H1 (cell line): ENCODE measurements around the gene KDM2A.

Experiments
- BCL11A ChIP-seq, 2 experiments: IDR thresholded peaks; one replicate each; pipeline ENCODE4 v1.6.1; 2011; ENCODE audit warnings: low read depth in 2 of 2, low read length in 2 of 2, mild to moderate bottlenecking in 2 of 2
- EGR1 ChIP-seq: IDR thresholded peaks from 2 replicates; pipeline ENCODE4 v1.6.1; 2011; ENCODE audit warnings: low read depth, low read length, borderline replicate concordance
- EP300 ChIP-seq, 2 experiments: IDR thresholded peaks; 1 replicate in 1 of 2; 2 replicates in 1 of 2; pipeline ENCODE4 v1.6.1; 2011 to 2012; ENCODE audit warnings: low read depth in 2 of 2, low read length in 2 of 2, mild to moderate bottlenecking in 2 of 2, borderline replicate concordance in 1 of 2, inconsistent platforms in 1 of 2, moderate library complexity in 1 of 2
- MAFK ChIP-seq: IDR thresholded peaks from 2 replicates; pipeline ENCODE4 v1.6.1; 2012; ENCODE audit warnings: low read depth, mild to moderate bottlenecking, improper control_type of control experiment, low read length
- POLR2A ChIP-seq, 2 experiments: IDR thresholded peaks; 1 replicate in 1 of 2; 2 replicates in 1 of 2; pipeline ENCODE4 v1.6.1; 2011; ENCODE audit warnings: low read depth in 2 of 2, low read length in 2 of 2, mild to moderate bottlenecking in 2 of 2; ENCODE audit errors: control extremely low read depth in 1 of 2
- POLR2AphosphoS5 ChIP-seq: IDR thresholded peaks from 2 replicates; pipeline ENCODE4 v1.6.1; 2011; ENCODE audit warnings: low read depth, low read length
- SRF ChIP-seq: IDR thresholded peaks from 2 replicates; pipeline ENCODE4 v1.6.1; 2011; ENCODE audit warnings: mild to moderate bottlenecking, low read depth, low read length, moderate library complexity
- TCF12 ChIP-seq: IDR thresholded peaks from 2 replicates; pipeline ENCODE4 v1.6.1; 2011; ENCODE audit warnings: low read depth, mild to moderate bottlenecking, low read length
- TF ChIP-seq, protein P1 (sequence below), 3 experiments: IDR thresholded peaks; 1 replicate in 2 of 3; 2 replicates in 1 of 3; pipeline versions ENCODE4 v1.5.1 to v1.6.1; 2011; ENCODE audit warnings: low read length in 3 of 3, mild to moderate bottlenecking in 3 of 3, inconsistent platforms in 2 of 3, low read depth in 1 of 3, moderate library complexity in 1 of 3; ENCODE audit not compliant: insufficient read depth in 1 of 3; ENCODE audit errors: control extremely low read depth in 1 of 3
- TF ChIP-seq, protein P2 (sequence below): IDR thresholded peaks from 2 replicates; pipeline ENCODE4 v1.6.1; 2012; ENCODE audit warnings: inconsistent platforms
- TF ChIP-seq, protein P3 (sequence below): IDR thresholded peaks from 2 replicates; pipeline ENCODE4 v1.6.1; 2012; ENCODE audit warnings: low read length, inconsistent platforms

DNA sequence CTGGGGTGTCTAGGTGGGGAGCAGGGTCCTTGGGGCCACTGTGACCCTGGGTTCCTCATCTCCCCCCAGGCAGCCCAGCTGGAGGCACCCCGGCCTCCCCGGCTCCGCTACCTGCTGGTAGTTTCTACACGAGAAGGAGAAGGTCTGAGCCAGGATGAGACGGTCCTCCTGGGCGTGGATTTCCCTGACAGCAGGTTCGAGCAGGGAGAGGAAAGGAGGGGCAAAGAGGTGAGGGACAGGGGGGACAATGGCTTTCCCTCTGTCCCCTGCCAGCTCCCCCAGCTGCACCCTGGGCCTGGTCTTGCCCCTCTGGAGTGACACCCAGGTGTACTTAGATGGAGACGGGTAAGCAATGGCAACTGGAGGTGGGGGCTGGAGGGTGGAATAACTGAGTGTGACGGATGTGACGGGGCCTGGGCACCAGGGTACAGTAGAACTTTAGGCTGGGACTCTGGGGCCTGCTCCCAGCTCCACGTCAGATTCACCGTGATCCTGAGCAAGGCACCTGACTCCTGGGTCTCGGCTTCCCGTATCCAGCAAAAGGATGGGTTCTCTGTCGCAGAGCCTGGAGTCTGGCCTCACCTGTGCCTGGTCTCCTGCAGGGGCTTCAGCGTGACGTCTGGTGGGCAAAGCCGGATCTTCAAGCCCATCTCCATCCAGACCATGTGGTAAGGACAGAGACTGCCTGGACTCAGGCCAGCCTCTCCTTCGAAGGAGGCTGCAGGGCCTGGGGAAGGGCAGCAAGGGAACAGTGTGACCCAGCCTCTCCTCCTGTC is 187.9 kb downstream of the KDM2A start:
- TF ChIP-seq, protein P1, sequence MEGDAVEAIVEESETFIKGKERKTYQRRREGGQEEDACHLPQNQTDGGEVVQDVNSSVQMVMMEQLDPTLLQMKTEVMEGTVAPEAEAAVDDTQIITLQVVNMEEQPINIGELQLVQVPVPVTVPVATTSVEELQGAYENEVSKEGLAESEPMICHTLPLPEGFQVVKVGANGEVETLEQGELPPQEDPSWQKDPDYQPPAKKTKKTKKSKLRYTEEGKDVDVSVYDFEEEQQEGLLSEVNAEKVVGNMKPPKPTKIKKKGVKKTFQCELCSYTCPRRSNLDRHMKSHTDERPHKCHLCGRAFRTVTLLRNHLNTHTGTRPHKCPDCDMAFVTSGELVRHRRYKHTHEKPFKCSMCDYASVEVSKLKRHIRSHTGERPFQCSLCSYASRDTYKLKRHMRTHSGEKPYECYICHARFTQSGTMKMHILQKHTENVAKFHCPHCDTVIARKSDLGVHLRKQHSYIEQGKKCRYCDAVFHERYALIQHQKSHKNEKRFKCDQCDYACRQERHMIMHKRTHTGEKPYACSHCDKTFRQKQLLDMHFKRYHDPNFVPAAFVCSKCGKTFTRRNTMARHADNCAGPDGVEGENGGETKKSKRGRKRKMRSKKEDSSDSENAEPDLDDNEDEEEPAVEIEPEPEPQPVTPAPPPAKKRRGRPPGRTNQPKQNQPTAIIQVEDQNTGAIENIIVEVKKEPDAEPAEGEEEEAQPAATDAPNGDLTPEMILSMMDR (IDR thresholded peaks at IDR 0.05; ENCODE audit: control extremely low read depth in 1 of 3, insufficient read depth in 1 of 3, low read depth in 1 of 3, low read length in 3 of 3), result no peak
- TF ChIP-seq BCL11A (IDR thresholded peaks at IDR 0.05; ENCODE audit: low read depth in 2 of 2, low read length in 2 of 2) (no peak), EGR1 (no peak), POLR2A (IDR thresholded peaks at IDR 0.05; ENCODE audit: control extremely low read depth in 1 of 2, low read depth in 2 of 2, low read length in 2 of 2) (no peak), MAFK (no peak), TCF12 (no peak), POLR2AphosphoS5 (no peak), SRF (no peak), EP300 (IDR thresholded peaks at IDR 0.05; ENCODE audit: borderline replicate concordance in 1 of 2, low read depth in 2 of 2, low read length in 2 of 2) (no peak)
- TF ChIP-seq, protein P2, sequence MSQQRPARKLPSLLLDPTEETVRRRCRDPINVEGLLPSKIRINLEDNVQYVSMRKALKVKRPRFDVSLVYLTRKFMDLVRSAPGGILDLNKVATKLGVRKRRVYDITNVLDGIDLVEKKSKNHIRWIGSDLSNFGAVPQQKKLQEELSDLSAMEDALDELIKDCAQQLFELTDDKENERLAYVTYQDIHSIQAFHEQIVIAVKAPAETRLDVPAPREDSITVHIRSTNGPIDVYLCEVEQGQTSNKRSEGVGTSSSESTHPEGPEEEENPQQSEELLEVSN, result no peak
- TF ChIP-seq, protein P3, sequence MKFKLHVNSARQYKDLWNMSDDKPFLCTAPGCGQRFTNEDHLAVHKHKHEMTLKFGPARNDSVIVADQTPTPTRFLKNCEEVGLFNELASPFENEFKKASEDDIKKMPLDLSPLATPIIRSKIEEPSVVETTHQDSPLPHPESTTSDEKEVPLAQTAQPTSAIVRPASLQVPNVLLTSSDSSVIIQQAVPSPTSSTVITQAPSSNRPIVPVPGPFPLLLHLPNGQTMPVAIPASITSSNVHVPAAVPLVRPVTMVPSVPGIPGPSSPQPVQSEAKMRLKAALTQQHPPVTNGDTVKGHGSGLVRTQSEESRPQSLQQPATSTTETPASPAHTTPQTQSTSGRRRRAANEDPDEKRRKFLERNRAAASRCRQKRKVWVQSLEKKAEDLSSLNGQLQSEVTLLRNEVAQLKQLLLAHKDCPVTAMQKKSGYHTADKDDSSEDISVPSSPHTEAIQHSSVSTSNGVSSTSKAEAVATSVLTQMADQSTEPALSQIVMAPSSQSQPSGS, result no peak
